ENCODE data around the gene ANKRD42.

Gene ANKRD42

DNA sequence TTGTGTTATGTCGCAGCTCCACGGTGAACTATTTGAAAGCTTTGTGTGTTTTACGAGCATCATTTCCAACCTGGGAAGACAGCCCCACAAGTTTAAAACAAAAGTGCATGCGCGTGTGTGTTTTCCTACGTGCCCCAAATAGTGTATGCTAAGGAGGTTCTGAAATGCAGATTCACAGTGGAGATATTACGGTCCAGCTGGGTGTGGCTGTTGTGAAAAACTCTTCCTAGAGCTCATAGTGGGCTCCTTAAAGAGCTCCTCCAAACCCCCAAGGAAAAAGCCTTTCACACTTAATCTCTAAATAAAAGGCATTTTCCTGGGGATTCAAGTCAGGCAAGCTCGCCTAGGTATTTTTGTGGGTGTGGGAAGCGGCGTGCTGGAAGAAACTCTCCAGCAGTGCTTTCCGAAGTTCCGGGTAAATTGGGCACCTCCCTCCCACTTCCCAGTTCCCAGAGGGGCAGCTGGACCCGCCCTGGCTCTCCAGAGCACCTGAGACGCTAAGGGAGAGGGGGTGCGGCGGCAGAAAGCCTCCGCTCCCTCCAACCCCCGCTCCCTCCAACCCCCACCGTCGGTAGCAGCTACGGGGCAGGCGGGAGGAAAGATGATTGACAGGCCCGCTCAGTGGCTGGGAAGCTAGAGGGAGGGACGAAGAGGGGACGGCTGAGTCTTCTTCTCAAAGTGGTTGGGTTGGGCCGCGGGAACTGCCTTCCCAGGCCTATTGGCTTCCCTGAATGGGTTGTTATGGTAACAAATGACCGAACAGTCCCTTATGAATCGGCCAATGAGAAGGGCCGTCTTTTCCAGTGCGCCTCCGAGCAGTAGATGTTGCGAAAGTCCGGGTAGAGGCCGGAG, 37.1 kb upstream of the ANKRD42 start:
- ChIA-PET POLR2A (interaction anchor here (1.0 to 1.5 kb wide), 6 partner anchors 8 to 255 kb away, joined by 3 to 6 read pairs (median 4); partner anchors contain the start of genes DDIAS and RAB30), CTCF (interaction anchor here (0.9 to 1.9 kb wide), 14 partner anchors 8 to 255 kb away, joined by 3 to 7 read pairs (median 3); partner anchors contain the start of gene DDIAS)
- DNase-seq (ENCODE audit: extremely low spot score), result peak; percentile 97
- TF ChIP-seq, protein P1, sequence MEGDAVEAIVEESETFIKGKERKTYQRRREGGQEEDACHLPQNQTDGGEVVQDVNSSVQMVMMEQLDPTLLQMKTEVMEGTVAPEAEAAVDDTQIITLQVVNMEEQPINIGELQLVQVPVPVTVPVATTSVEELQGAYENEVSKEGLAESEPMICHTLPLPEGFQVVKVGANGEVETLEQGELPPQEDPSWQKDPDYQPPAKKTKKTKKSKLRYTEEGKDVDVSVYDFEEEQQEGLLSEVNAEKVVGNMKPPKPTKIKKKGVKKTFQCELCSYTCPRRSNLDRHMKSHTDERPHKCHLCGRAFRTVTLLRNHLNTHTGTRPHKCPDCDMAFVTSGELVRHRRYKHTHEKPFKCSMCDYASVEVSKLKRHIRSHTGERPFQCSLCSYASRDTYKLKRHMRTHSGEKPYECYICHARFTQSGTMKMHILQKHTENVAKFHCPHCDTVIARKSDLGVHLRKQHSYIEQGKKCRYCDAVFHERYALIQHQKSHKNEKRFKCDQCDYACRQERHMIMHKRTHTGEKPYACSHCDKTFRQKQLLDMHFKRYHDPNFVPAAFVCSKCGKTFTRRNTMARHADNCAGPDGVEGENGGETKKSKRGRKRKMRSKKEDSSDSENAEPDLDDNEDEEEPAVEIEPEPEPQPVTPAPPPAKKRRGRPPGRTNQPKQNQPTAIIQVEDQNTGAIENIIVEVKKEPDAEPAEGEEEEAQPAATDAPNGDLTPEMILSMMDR (IDR thresholded peaks at IDR 0.05; ENCODE audit: control extremely low read depth, extremely low read depth, low read depth, missing control alignments), result no peak

DNA sequence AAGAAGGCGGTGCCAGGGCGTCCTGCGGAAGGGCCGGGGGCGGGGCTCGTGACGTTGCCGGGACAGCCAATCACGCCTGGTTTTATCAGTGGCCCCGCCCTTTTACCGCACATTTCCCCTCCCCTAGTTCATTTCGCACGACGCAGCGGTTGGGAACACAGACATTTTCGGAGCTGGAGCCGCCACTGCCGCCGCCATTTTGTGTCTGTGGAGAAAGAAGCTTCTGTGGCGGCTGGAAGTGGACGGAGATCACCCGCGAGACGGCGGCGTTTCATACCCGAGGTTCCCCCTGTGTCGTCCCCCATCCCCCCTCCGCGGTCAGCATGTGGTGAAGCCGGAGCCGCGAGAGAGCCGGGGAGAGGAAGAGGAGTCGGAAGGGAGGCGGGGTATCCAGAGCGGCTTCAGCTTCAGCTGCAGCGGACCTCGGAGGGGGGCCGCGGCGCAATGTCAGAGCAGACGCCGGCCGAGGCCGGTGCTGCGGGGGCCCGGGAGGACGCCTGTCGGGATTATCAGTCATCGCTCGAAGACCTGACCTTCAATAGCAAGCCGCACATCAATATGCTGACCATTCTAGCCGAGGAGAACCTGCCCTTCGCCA, 36.4 kb upstream of the ANKRD42 start, which contains the start of gene PCF11:
PCF11 (plus strand) TSS at position 136 of the 598 bp plus-strand sequence; CDS start at position 445, 309 bp downstream.
- ChIA-PET CTCF (interaction anchor here (0.9 to 1.9 kb wide), 8 partner anchors 8 to 252 kb away, joined by 3 to 7 read pairs (median 3); no protein-coding TSS in a partner anchor), POLR2A (interaction anchor here (0.6 to 1.5 kb wide), 9 partner anchors 8 to 883 kb away, joined by 3 to 6 read pairs (median 3); partner anchors contain the start of genes DDIAS and RAB30)
- DNase-seq (ENCODE audit: extremely low spot score), result peak; percentile 96

DNA sequence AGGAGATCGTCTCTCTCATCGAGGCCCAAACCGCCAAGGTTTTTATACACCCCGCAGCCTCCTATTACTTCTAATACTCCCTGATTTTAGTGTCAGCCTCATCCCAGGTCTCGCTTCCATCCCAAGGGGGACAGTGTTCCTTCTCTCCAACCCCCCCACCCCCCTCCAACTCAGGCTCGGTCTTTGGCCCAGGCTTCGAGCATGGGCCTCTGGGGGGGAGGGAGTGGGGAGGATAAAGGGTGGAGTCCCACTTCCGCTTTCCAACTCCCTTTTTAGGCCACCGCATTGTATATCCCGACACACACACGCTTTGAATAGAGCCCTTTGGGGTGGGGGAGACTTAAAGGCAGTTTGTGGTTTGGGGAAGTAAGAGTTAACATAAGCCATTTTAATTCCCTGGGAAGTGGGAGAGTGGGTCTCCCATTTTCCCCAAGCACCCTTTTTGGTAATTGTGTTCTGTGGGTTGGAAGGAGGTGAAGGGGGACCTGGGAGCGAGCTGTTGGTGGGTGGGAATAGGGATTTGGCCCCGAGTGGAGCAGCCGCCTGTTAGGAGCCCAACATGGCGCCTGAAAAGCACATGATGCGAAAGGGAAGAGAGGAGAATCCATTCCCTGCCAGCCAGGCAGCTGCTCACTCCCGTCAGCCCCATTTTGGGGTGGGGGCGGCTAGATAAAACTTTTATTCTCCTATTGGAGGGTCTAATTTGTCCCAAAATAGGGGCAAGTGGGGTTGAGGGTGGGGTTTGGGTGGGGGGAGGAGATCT, 35.7 kb upstream of the ANKRD42 start:
- ChIA-PET CTCF (interaction anchor here (1.4 to 1.9 kb wide), 3 partner anchors 83 to 231 kb away, joined by 3 to 7 read pairs (median 5); no protein-coding TSS in a partner anchor), POLR2A (interaction anchor here (0.6 to 1.5 kb wide), 9 partner anchors 17 to 884 kb away, joined by 3 to 6 read pairs (median 4); partner anchors contain the start of genes DDIAS and RAB30)
- TF ChIP-seq, protein P1 (IDR thresholded peaks at IDR 0.05; ENCODE audit: control extremely low read depth, extremely low read depth, low read depth, missing control alignments), result no peak
- peak; percentile 26 for DNase-seq (ENCODE audit: extremely low spot score)

More for the DNA sequence above, 36.4 kb upstream of the ANKRD42 start, which contains the start of gene PCF11:
- TF ChIP-seq, protein P1 (IDR thresholded peaks at IDR 0.05; ENCODE audit: control extremely low read depth, extremely low read depth, low read depth, missing control alignments), result no peak

DNA sequence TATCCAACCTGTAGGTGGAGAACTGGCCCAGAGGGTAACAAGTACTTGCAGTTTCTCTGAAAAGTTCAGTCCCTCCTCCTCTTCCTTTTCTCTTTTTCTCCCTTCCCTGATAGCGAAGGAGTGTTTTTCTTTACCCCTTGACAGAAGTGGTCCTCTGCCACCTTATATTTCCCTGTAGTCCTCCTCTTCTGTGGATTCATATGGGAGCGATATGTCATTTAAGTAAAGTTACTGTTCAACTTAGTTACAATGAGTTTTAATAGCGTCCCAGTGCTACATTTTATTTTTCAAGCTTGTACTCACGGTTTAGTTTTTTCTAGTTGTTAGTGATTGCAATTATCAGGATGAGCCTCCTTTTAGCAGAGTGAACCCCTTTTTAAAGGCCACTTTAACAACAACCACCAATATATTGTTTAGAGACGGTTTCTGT, 35.1 kb upstream of the ANKRD42 start:
- DNase-seq (ENCODE audit: extremely low spot score), result no peak
- CTCF ChIA-PET, result interaction anchor here (1.9 kb wide), 1 partner anchor 14 kb away, joined by 6 read pairs; no protein-coding TSS in a partner anchor

DNA sequence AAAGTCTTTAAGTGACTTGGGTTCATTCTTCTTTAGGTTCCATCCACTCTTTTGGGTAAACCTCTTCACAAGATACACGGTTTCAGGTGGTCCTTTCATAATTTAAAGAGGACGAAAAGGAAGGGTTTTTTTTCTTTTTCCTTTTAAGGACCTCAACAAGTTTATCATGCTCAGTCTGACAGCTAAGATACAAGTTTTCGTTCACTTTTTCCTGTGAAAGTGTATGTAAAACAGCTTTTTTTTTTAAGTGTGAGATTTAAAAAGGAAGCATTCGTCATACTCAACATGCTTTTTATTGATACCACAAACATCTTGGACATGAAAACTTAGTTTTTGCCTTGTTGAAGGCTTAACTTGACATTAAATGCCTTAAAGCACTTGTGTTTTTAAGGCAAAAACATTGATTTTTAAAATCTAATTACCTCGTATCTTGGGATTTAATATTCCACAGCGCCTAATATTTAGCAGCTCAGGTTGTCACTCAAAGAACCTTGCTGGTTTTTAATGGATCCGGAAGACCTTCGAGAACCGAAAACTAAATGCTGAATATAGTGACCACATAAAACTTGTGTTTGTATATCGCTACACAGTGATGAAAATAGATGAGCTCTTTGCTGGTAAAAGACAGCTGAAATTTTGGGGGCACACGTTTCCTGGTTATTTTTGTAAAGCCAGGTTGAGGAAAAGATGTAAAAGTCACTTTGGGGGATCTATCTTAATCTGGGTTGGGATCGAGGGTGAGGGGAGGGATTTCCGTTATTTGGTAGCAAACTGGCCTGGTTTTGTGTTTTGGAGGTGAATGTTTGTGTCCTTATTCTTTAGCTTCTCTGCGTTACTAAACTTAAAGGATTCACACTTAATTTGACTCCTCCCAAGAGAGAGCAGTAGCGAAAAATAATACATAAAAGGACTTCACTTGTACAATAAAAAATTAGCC, 34.3 kb upstream of the ANKRD42 start:
- ChIA-PET POLR2A (interaction anchor here (0.7 to 1.5 kb wide), 4 partner anchors 9 to 224 kb away, joined by 3 to 7 read pairs (median 4); partner anchors contain the start of gene RAB30), CTCF (interaction anchor here (0.7 to 1.9 kb wide), 4 partner anchors 13 to 292 kb away, joined by 3 to 6 read pairs (median 4); no protein-coding TSS in a partner anchor)
- TF ChIP-seq, protein P1 (IDR thresholded peaks at IDR 0.05; ENCODE audit: control extremely low read depth, extremely low read depth, low read depth, missing control alignments), result no peak
- no peak for DNase-seq (ENCODE audit: extremely low spot score)

More for the DNA sequence above, 35.1 kb upstream of the ANKRD42 start:
- POLR2A ChIA-PET, result interaction anchor here (0.7 to 1.5 kb wide), 3 partner anchors 17 to 187 kb away, joined by 3 to 4 read pairs (median 4); no protein-coding TSS in a partner anchor
- TF ChIP-seq, protein P1 (IDR thresholded peaks at IDR 0.05; ENCODE audit: control extremely low read depth, extremely low read depth, low read depth, missing control alignments), result no peak
